OCI-LY1 (cell line): ENCODE data around the gene MB.

Experiments
- EZH2 ChIP-seq: fragments of 200-600 bp; sonication (generic), shearing (Covaris generic); IDR thresholded peaks from 2 replicates; pipeline ENCODE4 v1.8.0; 2017; ENCODE audit warnings: borderline replicate concordance, mixed run types, mild to moderate bottlenecking, antibody characterized with exemption, low read length, moderate library complexity, mixed read lengths
- TF ChIP-seq, protein P1 (sequence below): fragments of 200-600 bp; sonication (generic), shearing (Covaris generic); IDR thresholded peaks from 2 replicates; pipeline ENCODE4 v1.5.1; 2017; ENCODE audit warnings: mild to moderate bottlenecking, antibody characterized with exemption, low read length, moderate library complexity, mixed read lengths

DNA sequence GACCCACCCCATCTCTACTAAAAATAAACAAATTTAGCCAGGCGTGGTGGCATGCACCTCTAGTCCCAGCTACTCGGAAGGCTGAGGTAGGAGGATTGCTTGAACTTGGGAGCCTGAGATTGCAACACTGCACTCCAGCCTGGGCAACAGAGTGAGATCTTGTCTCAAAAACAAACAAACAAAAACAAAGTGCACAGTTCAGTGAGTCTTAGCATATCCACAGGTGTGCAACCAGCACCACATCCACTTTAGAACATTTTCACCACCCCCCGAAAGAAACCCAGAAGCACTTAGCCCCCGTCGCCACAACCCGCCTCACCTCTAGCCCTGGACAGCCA is 27.4 kb downstream of the MB start:
- TF ChIP-seq EZH2, result no peak
- TF ChIP-seq, protein P1, sequence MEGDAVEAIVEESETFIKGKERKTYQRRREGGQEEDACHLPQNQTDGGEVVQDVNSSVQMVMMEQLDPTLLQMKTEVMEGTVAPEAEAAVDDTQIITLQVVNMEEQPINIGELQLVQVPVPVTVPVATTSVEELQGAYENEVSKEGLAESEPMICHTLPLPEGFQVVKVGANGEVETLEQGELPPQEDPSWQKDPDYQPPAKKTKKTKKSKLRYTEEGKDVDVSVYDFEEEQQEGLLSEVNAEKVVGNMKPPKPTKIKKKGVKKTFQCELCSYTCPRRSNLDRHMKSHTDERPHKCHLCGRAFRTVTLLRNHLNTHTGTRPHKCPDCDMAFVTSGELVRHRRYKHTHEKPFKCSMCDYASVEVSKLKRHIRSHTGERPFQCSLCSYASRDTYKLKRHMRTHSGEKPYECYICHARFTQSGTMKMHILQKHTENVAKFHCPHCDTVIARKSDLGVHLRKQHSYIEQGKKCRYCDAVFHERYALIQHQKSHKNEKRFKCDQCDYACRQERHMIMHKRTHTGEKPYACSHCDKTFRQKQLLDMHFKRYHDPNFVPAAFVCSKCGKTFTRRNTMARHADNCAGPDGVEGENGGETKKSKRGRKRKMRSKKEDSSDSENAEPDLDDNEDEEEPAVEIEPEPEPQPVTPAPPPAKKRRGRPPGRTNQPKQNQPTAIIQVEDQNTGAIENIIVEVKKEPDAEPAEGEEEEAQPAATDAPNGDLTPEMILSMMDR, result no peak
